Choroid plexus epithelial cell (primary cell): Measurements from ENCODE around the gene RAD51B.

Source experiments
- DNase-seq: peaks from one replicate; pipeline ENCODE4 v3.0.0-alpha.2; 2010; ENCODE audit warnings: low read depth
- H3K4me3 ChIP-seq: 2 replicates; pipeline ENCODE4 v1.5.1; 2011; ENCODE audit warnings: low read depth, mild to moderate bottlenecking, control low read depth, low read length, moderate library complexity
- TF ChIP-seq, protein P1 (sequence below): conservative IDR thresholded peaks from 2 replicates; pipeline ENCODE4 v1.5.1; 2011; ENCODE audit warnings: low read depth, mild to moderate bottlenecking, control low read depth, inconsistent platforms, low read length, moderate library complexity

Gene RAD51B

DNA sequence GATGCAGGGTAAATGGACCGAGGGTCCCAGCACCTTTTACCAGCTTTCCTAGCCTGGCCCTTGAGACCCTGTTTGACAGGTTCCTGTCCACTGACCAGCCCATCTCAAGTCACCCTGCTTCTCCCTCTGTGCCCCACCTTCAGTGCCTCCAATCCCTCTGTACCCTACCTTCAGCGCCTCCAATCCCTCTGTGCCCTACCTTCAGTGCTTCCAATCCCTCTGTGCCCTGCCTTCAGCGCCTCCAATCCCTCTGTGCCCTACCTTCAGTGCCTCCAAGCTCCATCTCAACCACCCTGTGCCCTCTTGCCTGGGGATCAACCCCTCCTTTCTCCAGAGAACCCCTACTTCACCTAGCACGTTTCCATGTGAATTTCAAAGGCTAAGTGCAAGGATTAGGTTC lies 919.0 kb downstream of the RAD51B start:
- TF ChIP-seq, protein P1, sequence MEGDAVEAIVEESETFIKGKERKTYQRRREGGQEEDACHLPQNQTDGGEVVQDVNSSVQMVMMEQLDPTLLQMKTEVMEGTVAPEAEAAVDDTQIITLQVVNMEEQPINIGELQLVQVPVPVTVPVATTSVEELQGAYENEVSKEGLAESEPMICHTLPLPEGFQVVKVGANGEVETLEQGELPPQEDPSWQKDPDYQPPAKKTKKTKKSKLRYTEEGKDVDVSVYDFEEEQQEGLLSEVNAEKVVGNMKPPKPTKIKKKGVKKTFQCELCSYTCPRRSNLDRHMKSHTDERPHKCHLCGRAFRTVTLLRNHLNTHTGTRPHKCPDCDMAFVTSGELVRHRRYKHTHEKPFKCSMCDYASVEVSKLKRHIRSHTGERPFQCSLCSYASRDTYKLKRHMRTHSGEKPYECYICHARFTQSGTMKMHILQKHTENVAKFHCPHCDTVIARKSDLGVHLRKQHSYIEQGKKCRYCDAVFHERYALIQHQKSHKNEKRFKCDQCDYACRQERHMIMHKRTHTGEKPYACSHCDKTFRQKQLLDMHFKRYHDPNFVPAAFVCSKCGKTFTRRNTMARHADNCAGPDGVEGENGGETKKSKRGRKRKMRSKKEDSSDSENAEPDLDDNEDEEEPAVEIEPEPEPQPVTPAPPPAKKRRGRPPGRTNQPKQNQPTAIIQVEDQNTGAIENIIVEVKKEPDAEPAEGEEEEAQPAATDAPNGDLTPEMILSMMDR: no peak
- DNase-seq: no peak
- no peak overlapping the region for H3K4me3 ChIP-seq

DNA sequence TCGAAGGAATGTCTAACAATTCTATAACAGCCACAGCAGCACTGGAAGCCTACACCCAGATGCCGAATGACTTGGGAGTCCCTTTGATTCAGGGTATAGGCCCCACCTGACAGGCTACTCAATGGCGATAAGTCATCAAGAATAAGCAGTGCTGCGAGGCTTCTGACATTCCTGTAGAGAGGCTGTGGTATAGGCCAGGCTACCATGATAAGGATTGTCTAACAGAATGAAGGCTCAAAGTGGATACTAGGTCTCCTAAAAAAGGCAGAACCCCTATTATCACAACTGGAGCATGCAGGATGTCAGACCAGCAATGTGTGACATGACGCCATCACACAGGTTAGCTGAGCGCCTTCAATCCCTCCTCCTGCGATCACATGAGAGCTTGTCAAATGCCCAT lies 920.1 kb downstream of the RAD51B start:
- no peak for DNase-seq
- TF ChIP-seq, protein P1: no peak
- H3K4me3 ChIP-seq: no peak overlapping the region

DNA sequence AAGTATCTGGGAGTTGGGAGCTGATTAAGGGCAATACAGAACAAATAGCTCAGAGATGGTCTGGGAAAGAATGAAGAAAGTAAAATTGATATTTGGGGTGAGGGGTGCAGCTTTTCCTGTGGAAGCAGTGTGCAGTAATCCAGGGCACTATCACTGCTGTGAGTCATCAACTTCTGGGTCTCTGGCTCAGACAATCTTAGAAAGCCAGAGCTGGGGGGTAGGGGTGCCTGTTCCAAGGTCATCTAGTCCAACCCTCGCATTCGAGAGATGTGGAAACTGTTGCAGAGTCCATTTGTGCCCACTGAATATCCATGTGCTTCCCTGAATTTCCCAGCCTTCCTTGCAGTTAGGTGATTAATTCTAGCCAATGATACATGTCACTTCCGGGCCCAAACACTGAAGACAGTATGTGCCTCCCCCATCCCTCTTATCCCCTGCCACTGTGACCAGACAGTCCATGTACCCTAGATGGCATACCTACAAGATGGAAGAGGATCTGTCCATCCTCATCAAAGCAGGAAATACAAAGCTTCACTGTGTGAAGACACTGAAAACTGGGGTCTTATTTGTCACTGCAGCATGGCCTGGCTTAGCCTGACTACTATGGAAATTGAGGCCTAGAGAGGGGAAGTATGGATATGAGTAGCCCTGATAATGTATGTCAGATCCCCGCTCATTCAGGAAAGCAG lies 921.4 kb downstream of the RAD51B start:
- H3K4me3 ChIP-seq: no peak overlapping the region
- DNase-seq: no peak
- TF ChIP-seq, protein P1: no peak

DNA sequence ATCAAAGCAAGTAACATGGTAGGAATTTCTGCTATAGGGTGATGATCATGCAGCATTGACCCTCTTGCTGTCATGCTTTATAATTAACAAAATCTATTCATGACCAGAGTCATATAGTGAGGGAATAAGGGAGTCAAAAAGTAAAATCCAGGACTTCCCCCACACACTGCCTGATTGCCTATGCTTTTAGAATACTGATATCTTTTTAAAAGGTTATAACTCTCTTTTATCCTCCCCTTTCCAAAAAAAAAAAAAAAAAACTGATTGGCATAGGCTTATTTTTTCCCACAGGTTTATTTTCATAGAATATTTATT lies 921.9 kb downstream of the RAD51B start:
- H3K4me3 ChIP-seq: no peak overlapping the region
- TF ChIP-seq, protein P1: no peak
- DNase-seq: no peak

DNA sequence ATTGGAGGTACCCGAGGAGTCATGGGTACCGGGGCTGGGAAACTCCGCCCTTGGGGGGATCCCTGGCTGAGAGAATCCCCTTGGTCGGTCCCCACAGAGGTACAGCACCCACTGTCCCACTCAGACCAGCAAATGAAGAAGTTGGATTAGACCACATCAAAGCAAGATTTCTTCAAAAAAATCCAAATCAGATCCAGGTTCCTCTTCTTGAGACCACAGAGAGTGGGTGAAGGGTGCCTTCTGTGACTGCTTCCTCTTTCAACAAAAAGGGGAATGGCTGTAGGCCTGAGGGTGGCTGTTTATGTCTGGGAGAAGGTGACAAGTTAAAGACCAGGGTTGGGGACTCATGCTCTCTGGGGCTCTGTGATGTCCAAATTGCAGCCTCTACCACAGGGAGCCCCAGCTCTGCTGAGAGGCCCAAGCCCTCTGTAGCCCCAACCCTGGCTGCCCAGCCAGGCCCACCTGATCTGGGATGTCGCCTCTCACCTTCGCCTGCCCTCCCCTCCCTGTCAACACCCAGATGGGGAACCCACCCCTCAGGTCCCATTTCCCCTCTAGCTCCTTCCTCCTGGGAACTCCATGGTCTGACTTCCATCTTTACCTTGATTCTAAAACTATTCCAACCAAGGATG lies 922.4 kb downstream of the RAD51B start:
- H3K4me3 ChIP-seq: no peak overlapping the region
- TF ChIP-seq, protein P1: no peak
- no peak for DNase-seq

DNA sequence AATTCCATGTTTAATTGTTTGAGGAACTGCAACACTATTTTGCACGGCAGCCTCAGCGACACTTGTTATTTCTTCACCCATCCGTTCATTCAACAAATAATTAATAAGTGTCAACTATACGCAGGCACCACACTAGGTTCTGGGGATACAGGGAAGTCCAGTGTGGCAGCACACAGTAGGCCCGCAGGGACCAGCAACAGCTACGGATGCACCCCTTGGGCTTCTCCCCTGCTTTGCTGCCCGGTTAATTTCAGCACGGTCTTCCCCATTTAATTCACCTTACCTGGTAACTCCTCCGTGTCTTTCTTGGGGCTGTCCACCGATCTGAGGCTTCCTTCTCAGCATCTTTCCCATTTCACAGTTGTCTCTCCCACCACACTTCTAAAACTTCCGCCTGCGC lies 925.0 kb downstream of the RAD51B start:
- DNase-seq: no peak
- TF ChIP-seq, protein P1: no peak
- H3K4me3 ChIP-seq: no peak overlapping the region

DNA sequence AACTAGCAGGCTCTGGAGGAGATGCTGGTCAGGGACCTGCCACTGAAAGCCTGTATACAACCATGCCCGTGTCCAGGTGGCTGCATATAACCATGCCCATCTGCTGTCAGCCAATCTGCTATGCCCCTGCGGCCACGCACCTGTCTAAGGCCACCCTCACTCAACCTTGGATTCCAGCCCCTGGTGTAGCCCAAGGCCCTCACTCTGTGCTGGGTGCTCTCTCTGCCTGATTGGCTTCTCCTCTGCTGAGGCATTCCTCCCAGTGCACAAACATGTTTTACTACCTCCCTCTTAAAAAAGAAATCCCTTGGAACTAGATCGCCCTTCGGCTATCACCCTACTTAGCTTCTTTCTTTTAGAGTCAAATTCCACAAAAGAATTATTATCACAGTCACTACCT lies 927.8 kb downstream of the RAD51B start:
- DNase-seq: no peak
- TF ChIP-seq, protein P1: no peak
- H3K4me3 ChIP-seq: no peak overlapping the region
